ENCODE measurements around the gene LRRC43.

LRRC43 gene

GRCh38 chr12:122182887-122183587 is at the start of gene LRRC43:
Gene LRRC43 (plus strand): TSS chr12:122183123. CDS start chr12:122183145, 22 bp downstream.
- peak within 1 kb of the TSS; percentile 45 for H3K4me3 ChIP-seq (ENCODE audit: low read depth, low read length)

GRCh38 chr12:122133192-122133950 is 49.6 kb upstream of the LRRC43 start:
- H3K4me3 ChIP-seq (ENCODE audit: low read depth, low read length): no peak overlapping the region

- H3K4me3 ChIP-seq (ENCODE audit: low read depth, low read length): no peak overlapping the region
Observed at GRCh38 chr12:122135437-122136031, 47.4 kb upstream of the LRRC43 start.

- no peak overlapping the region for H3K4me3 ChIP-seq (ENCODE audit: low read depth, low read length)
Observed at GRCh38 chr12:122137229-122137628, 45.7 kb upstream of the LRRC43 start.

GRCh38 chr12:122137681-122138080 is 45.2 kb upstream of the LRRC43 start:
- H3K4me3 ChIP-seq (ENCODE audit: low read depth, low read length): no peak overlapping the region

- H3K4me3 ChIP-seq (ENCODE audit: low read depth, low read length): no peak overlapping the region
Observed at GRCh38 chr12:122138181-122138580, 44.7 kb upstream of the LRRC43 start.

- H3K4me3 ChIP-seq (ENCODE audit: low read depth, low read length): no peak overlapping the region
Observed at GRCh38 chr12:122138616-122139015, 44.3 kb upstream of the LRRC43 start.

GRCh38 chr12:122139266-122139665 is 43.7 kb upstream of the LRRC43 start:
- no peak overlapping the region for H3K4me3 ChIP-seq (ENCODE audit: low read depth, low read length)

GRCh38 chr12:122139941-122140340 is 43.0 kb upstream of the LRRC43 start:
- H3K4me3 ChIP-seq (ENCODE audit: low read depth, low read length): no peak overlapping the region

GRCh38 chr12:122140467-122141257 is 42.3 kb upstream of the LRRC43 start:
- no peak overlapping the region for H3K4me3 ChIP-seq (ENCODE audit: low read depth, low read length)

GRCh38 chr12:122141911-122142725 is 40.8 kb upstream of the LRRC43 start:
- no peak overlapping the region for H3K4me3 ChIP-seq (ENCODE audit: low read depth, low read length)

- H3K4me3 ChIP-seq (ENCODE audit: low read depth, low read length): no peak overlapping the region
Observed at GRCh38 chr12:122142857-122143256, 40.1 kb upstream of the LRRC43 start.

GRCh38 chr12:122144885-122145284 is 38.0 kb upstream of the LRRC43 start:
- H3K4me3 ChIP-seq (ENCODE audit: low read depth, low read length): no peak overlapping the region

GRCh38 chr12:122145505-122146330 is 37.2 kb upstream of the LRRC43 start:
- no peak overlapping the region for H3K4me3 ChIP-seq (ENCODE audit: low read depth, low read length)

- no peak overlapping the region for H3K4me3 ChIP-seq (ENCODE audit: low read depth, low read length)
Observed at GRCh38 chr12:122147514-122148290, 35.2 kb upstream of the LRRC43 start.

GRCh38 chr12:122148657-122149056 is 34.3 kb upstream of the LRRC43 start:
- H3K4me3 ChIP-seq (ENCODE audit: low read depth, low read length): no peak overlapping the region

GRCh38 chr12:122150127-122150681 is 32.7 kb upstream of the LRRC43 start:
- no peak overlapping the region for H3K4me3 ChIP-seq (ENCODE audit: low read depth, low read length)

GRCh38 chr12:122152754-122153153 is 30.2 kb upstream of the LRRC43 start:
- H3K4me3 ChIP-seq (ENCODE audit: low read depth, low read length): no peak overlapping the region
